Fibroblast of pulmonary artery (primary cell): ENCODE results near the gene TMEM107.

Source experiments
- DNase-seq: peaks from one replicate; pipeline ENCODE4 v3.0.0-alpha.2; 2010; ENCODE audit warnings: low read depth
- H3K4me3 ChIP-seq: replicated peaks from 2 replicates; pipeline ENCODE4 v1.5.1; 2011; ENCODE audit warnings: low read depth, mild to moderate bottlenecking, control low read depth, low read length, moderate library complexity
- CTCF ChIP-seq: IDR thresholded peaks from 2 replicates; pipeline ENCODE4 v1.5.1; 2011; ENCODE audit warnings: mild to moderate bottlenecking, control low read depth, low read length, inconsistent platforms; ENCODE audit errors: missing control alignments

Gene TMEM107

GRCh38 chr17:8159459-8160223, 16.5 kb downstream of the TMEM107 start:
- H3K4me3 ChIP-seq, result no peak overlapping the region
- TF ChIP-seq CTCF, result no peak
- DNase-seq, result no peak

- no peak overlapping the region for H3K4me3 ChIP-seq
- no peak for TF ChIP-seq CTCF
- DNase-seq, result no peak
Measured at GRCh38 chr17:8159032-8159400, 17.2 kb downstream of the TMEM107 start.

GRCh38 chr17:8158267-8159031, 17.7 kb downstream of the TMEM107 start:
- peak; percentile 94 for DNase-seq
- H3K4me3 ChIP-seq, result peak overlapping the region; percentile 12
- TF ChIP-seq CTCF, result peak; percentile 89

GRCh38 chr17:8156246-8156992, 19.8 kb downstream of the TMEM107 start:
- no peak for TF ChIP-seq CTCF
- DNase-seq, result peak; percentile 100

GRCh38 chr17:8155996-8156245, 20.3 kb downstream of the TMEM107 start:
- TF ChIP-seq CTCF, result no peak
- H3K4me3 ChIP-seq, result peak overlapping the region; percentile 79
- DNase-seq, result no peak

More at GRCh38 chr17:8156246-8156992, 19.8 kb downstream of the TMEM107 start:
- peak overlapping the region; percentile 79 for H3K4me3 ChIP-seq

GRCh38 chr17:8155231-8155995, 20.8 kb downstream of the TMEM107 start:
- peak overlapping the region; percentile 79 for H3K4me3 ChIP-seq
- DNase-seq, result no peak
- no peak for TF ChIP-seq CTCF
